ENCODE data around the gene G6PC3.

DNA sequence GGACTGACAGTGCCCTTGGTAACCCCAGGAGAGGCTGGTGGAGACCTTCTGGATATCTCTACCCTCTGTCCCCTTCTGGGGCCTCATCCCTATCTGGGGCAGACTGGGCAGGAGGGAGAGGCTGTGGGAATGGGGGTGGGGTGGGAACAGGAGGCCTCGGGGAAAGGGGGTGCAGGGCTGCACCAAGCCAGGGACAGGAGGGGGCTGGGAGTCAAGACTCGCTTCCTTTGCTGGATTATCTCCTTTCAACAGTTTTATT is 24.8 kb downstream of the G6PC3 start:
- no peak for TF ChIP-seq POLR2A (IDR thresholded peaks at IDR 0.05)
- TF ChIP-seq, protein P1, sequence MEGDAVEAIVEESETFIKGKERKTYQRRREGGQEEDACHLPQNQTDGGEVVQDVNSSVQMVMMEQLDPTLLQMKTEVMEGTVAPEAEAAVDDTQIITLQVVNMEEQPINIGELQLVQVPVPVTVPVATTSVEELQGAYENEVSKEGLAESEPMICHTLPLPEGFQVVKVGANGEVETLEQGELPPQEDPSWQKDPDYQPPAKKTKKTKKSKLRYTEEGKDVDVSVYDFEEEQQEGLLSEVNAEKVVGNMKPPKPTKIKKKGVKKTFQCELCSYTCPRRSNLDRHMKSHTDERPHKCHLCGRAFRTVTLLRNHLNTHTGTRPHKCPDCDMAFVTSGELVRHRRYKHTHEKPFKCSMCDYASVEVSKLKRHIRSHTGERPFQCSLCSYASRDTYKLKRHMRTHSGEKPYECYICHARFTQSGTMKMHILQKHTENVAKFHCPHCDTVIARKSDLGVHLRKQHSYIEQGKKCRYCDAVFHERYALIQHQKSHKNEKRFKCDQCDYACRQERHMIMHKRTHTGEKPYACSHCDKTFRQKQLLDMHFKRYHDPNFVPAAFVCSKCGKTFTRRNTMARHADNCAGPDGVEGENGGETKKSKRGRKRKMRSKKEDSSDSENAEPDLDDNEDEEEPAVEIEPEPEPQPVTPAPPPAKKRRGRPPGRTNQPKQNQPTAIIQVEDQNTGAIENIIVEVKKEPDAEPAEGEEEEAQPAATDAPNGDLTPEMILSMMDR (IDR thresholded peaks at IDR 0.05), result no peak
